Fibroblast of upper back skin (primary cell): Measurements from ENCODE around the gene MROH2A.
A peak's percentile ranks its signal among the peaks of the same experiment; 100 is the strongest.

Source experiments
- DNase-seq: peaks from one replicate; pipeline ENCODE4 v3.0.0-alpha.2; 2013

Gene MROH2A

GRCh38 chr2:233820774-233821105 lies 42.6 kb downstream of the MROH2A start:
- no peak for DNase-seq

GRCh38 chr2:233821196-233821595 lies 43.1 kb downstream of the MROH2A start:
- DNase-seq, result no peak

GRCh38 chr2:233821709-233822100 lies 43.6 kb downstream of the MROH2A start:
- DNase-seq, result no peak

GRCh38 chr2:233822101-233822771 lies 44.1 kb downstream of the MROH2A start:
- no peak for DNase-seq

GRCh38 chr2:233822781-233823730 lies 44.9 kb downstream of the MROH2A start:
- no peak for DNase-seq

GRCh38 chr2:233823731-233824121 lies 45.6 kb downstream of the MROH2A start:
- no peak for DNase-seq

- no peak for DNase-seq
These were observed 46.2 kb downstream of the MROH2A start for GRCh38 chr2:233824373-233824772.

GRCh38 chr2:233828546-233829192 lies 50.5 kb downstream of the MROH2A start:
- DNase-seq, result no peak

- DNase-seq, result no peak
These were observed 51.3 kb downstream of the MROH2A start for GRCh38 chr2:233829193-233830110.

- no peak for DNase-seq
These were observed 52.1 kb downstream of the MROH2A start for GRCh38 chr2:233830111-233830802.

- no peak for DNase-seq
These were observed 53.0 kb downstream of the MROH2A start for GRCh38 chr2:233831011-233831721.

GRCh38 chr2:233831861-233832260 lies 53.7 kb downstream of the MROH2A start:
- DNase-seq, result no peak

- DNase-seq, result peak; percentile 46
These were observed 54.3 kb downstream of the MROH2A start for GRCh38 chr2:233832414-233832813.

- DNase-seq, result peak; percentile 42
These were observed 54.8 kb downstream of the MROH2A start for GRCh38 chr2:233832869-233833311.

GRCh38 chr2:233833345-233833744 lies 55.2 kb downstream of the MROH2A start:
- no peak for DNase-seq

GRCh38 chr2:233835230-233836186 lies 57.4 kb downstream of the MROH2A start:
- DNase-seq, result no peak

GRCh38 chr2:233836359-233836758 lies 58.2 kb downstream of the MROH2A start:
- no peak for DNase-seq

- DNase-seq, result no peak
These were observed 59.6 kb downstream of the MROH2A start for GRCh38 chr2:233837694-233838229.

- no peak for DNase-seq
These were observed 60.1 kb downstream of the MROH2A start for GRCh38 chr2:233838251-233838650.
